HepG2 (cell line): ENCODE results near the gene QPCT. TPM values are rescaled to one million over a fixed set of nuclear protein-coding genes. Genes with fewer than 3 reads are reported as not detected.

Experiments
- ATAC-seq: fragments of 200-7000 bp; cut with Tn5 transposase; 3 replicates; pipeline ENCODE4 v1.9.1; 2020; ENCODE audit warnings: mild to moderate bottlenecking, moderate library complexity
- BruUV-seq: library from RNA; stranded (reverse); fragments of 400-500 nt; replicated peaks from 2 replicates; lab custom pipeline; 2021; lab: Mats Ljungman, UMichigan
- CTCF ChIA-PET: fragments of 300-600 bp; formaldehyde crosslinking; extraction: SDS; loops from one replicate; lab custom pipeline; 2021; ENCODE audit warnings: low total read pairs, inconsistent platforms, low intra/inter-chr PET ratio; lab: Yijun Ruan, JAX
- POLR2A ChIA-PET: fragments of 350-600 bp; sonication (Branson Sonifier 250); formaldehyde crosslinking; loops from one replicate; lab custom pipeline; 2020; ENCODE audit warnings: antibody characterized with exemption, inconsistent platforms; lab: Yijun Ruan, JAX
- DNase-seq: peaks from one replicate; pipeline ENCODE4 v3.0.0-alpha.2; 2015; ENCODE audit warnings: low spot score
- FAIRE-seq: peaks from 3 replicates; lab custom pipeline; 2011; peaks lifted over from hg19 to GRCh38; lab: Jason Lieb, UNC
- H2AFZ ChIP-seq: one replicate; pipeline ENCODE4 v1.6.1; 2011; ENCODE audit warnings: low read length, inconsistent platforms
- H3K27ac ChIP-seq: fragments of 300-600 bp; 3 replicates; pipeline ENCODE4 v1.8.0; 2011; ENCODE audit warnings: mixed run types, mild to moderate bottlenecking, mixed read lengths, low read length, inconsistent platforms; ENCODE audit not compliant: insufficient read depth; ENCODE audit errors: extremely low read length
- H3K27me3 ChIP-seq, 2 experiments: fragments of 200-600 bp in 1 of 2; 2 replicates in 1 of 2; 3 replicates in 1 of 2; pipeline versions ENCODE4 v1.6.0 to v1.8.0; 2011; ENCODE audit warnings: low read length in 2 of 2, mild to moderate bottlenecking in 2 of 2, moderate library complexity in 2 of 2, inconsistent platforms in 1 of 2; ENCODE audit not compliant: insufficient read depth in 2 of 2, control insufficient read depth in 1 of 2
- H3K36me3 ChIP-seq, 2 experiments: fragments of 200-600 bp in 1 of 2; replicated peaks in 1 of 2; 2 replicates in 1 of 2; 3 replicates in 1 of 2; pipeline versions ENCODE4 v1.5.1 to v1.8.0; 2011; ENCODE audit warnings: low read length in 2 of 2, inconsistent platforms in 1 of 2; ENCODE audit not compliant: insufficient read depth in 2 of 2, control insufficient read depth in 1 of 2
- H3K4me1 ChIP-seq: 2 replicates; pipeline ENCODE4 v1.5.1; 2012; ENCODE audit warnings: low read length, inconsistent platforms; ENCODE audit not compliant: insufficient read depth
- H3K4me2 ChIP-seq: 2 replicates; pipeline ENCODE4 v1.6.0; 2011; ENCODE audit warnings: low read depth, low read length, inconsistent platforms
- H3K4me3 ChIP-seq, 3 experiments: fragments of 200-600 bp in 1 of 3; sonication (generic), shearing (Covaris generic) in 1 of 3; replicated peaks in 1 of 3; 2 replicates each; pipeline ENCODE4 v1.5.1; 2011 to 2016; ENCODE audit warnings: low read length in 3 of 3, inconsistent platforms in 2 of 3, low read depth in 2 of 3, mild to moderate bottlenecking in 2 of 3, control low read depth in 1 of 3, mixed read lengths in 1 of 3; ENCODE audit not compliant: insufficient read depth in 1 of 3
- H3K79me2 ChIP-seq: one replicate; pipeline ENCODE4 v1.6.1; 2011; ENCODE audit warnings: low read length, inconsistent platforms; ENCODE audit not compliant: insufficient read depth
- H3K9ac ChIP-seq: 2 replicates; pipeline ENCODE4 v1.6.0; 2011; ENCODE audit warnings: mild to moderate bottlenecking, low read depth, low read length, inconsistent platforms; ENCODE audit not compliant: insufficient read depth
- H3K9me3 ChIP-seq: 2 replicates; pipeline ENCODE4 v1.5.1; 2012; ENCODE audit warnings: mild to moderate bottlenecking, low read length
- H4K20me1 ChIP-seq: 2 replicates; pipeline ENCODE4 v1.6.0; 2011; ENCODE audit warnings: inconsistent platforms, mild to moderate bottlenecking, low read length, moderate library complexity; ENCODE audit not compliant: insufficient read depth
- FOXP1 ChIP-seq, 2 experiments: fragments of 450-650 bp in 1 of 2; IDR thresholded peaks; 2 replicates each; pipeline ENCODE4 v1.6.1; 2017 to 2018; ENCODE audit warnings: antibody characterized with exemption in 1 of 2
- JUNB ChIP-seq: sonication (generic); formaldehyde crosslinking; IDR thresholded peaks from 2 replicates; pipeline ENCODE4 v1.8.0; 2022; ENCODE audit warnings: missing genetic modification reagents, mild to moderate bottlenecking, borderline replicate concordance
- KAT8 ChIP-seq: IDR thresholded peaks from 2 replicates; pipeline ENCODE4 v1.6.1; 2016; ENCODE audit warnings: missing genetic modification reagents, missing compliant biosample characterization
- ONECUT2 ChIP-seq: sonication (generic); formaldehyde crosslinking; IDR thresholded peaks from 2 replicates; pipeline ENCODE4 v1.4.0; 2020; ENCODE audit warnings: missing genetic modification reagents
- PAX8 ChIP-seq: sonication (generic); formaldehyde crosslinking; IDR thresholded peaks from 2 replicates; pipeline ENCODE4 v1.8.0; 2022; ENCODE audit warnings: mild to moderate bottlenecking, missing genetic modification reagents, borderline replicate concordance
- RAD21 ChIP-seq: fragments of 450-650 bp; formaldehyde crosslinking; IDR thresholded peaks from 2 replicates; pipeline ENCODE4 v1.5.0; 2020; ENCODE audit warnings: mild to moderate bottlenecking
- REL ChIP-seq: sonication (generic); formaldehyde crosslinking; conservative IDR thresholded peaks from 2 replicates; pipeline ENCODE4 v1.8.0; 2022; ENCODE audit warnings: mild to moderate bottlenecking, missing genetic modification reagents, moderate library complexity
- REPIN1 ChIP-seq: sonication (generic); formaldehyde crosslinking; IDR thresholded peaks from 2 replicates; pipeline ENCODE4 v1.8.0; 2022; ENCODE audit warnings: missing genetic modification reagents, low read depth, mild to moderate bottlenecking, borderline replicate concordance
- SMC3 ChIP-seq: IDR thresholded peaks from 2 replicates; pipeline ENCODE4 v1.6.1; 2011; ENCODE audit warnings: low read length, improper control_type of control experiment
- STAG1 ChIP-seq: sonication (generic); formaldehyde crosslinking; IDR thresholded peaks from 2 replicates; pipeline ENCODE4 v1.4.0; 2020; ENCODE audit warnings: missing genetic modification reagents
- ZFP1 ChIP-seq: IDR thresholded peaks from 2 replicates; pipeline ENCODE4 v1.6.1; 2016
- ZNF354B ChIP-seq: sonication (generic); formaldehyde crosslinking; IDR thresholded peaks from 2 replicates; pipeline ENCODE4 v1.8.0; 2022; ENCODE audit warnings: mild to moderate bottlenecking, missing genetic modification reagents
- ZNF543 ChIP-seq: sonication (generic); formaldehyde crosslinking; IDR thresholded peaks from 2 replicates; pipeline ENCODE4 v1.4.0; 2020; ENCODE audit warnings: mild to moderate bottlenecking, missing genetic modification reagents
- ZNF629 ChIP-seq: sonication (generic); formaldehyde crosslinking; conservative IDR thresholded peaks from 2 replicates; pipeline ENCODE4 v1.5.0; 2020; ENCODE audit warnings: missing genetic modification reagents
- ZNF790 ChIP-seq: sonication (generic); formaldehyde crosslinking; IDR thresholded peaks from 2 replicates; pipeline ENCODE4 v1.8.0; 2022; ENCODE audit warnings: missing genetic modification reagents, mild to moderate bottlenecking, borderline replicate concordance
- WGBS: methylation state at CpG from one replicate; pipeline ENCODE4 v1.1.6; 2017; ENCODE audit warnings: low lambda C conversion rate; 5-methylcytosine and 5-hydroxymethylcytosine counted together
- in situ Hi-C: cut with HindIII; loops from 2 replicates; pipeline ENCODE4 v1.10.0; 2017; ENCODE audit warnings: low pct_unique_long_range_greater_than_20kb; ENCODE audit not compliant: extremely low pct_ligation_motif_present
- intact Hi-C: fragments of 100-400 bp; cut with micrococcal nuclease; formaldehyde crosslinking; loops from one replicate; pipeline ENCODE4 v1.10.0; 2022; ENCODE audit not compliant: unreplicated experiment
- polyA plus RNA-seq, 8 experiments: library from polyadenylated mRNA; depleted of rRNA in 3 of 8; stranded (reverse) in 7 of 8; unstranded in 1 of 8; fragments of >200 nt; fragmentation: Illumina TruSeq in 4 of 8; extraction: Trizol in 4 of 8; gene quantifications; 2 replicates each; pipeline versions ENCODE4 v1.2.1 to v1.2.3, GENCODE V29; 2011 to 2016; ENCODE audit warnings: low read depth in 4 of 8, missing spikeins in 1 of 8, mixed read lengths in 1 of 8; ENCODE audit not compliant: insufficient read depth in 1 of 8
- total RNA-seq, 5 experiments: library from RNA; depleted of rRNA; stranded (reverse); fragments of >200 nt; fragmentation: Illumina TruSeq; extraction: Trizol; gene quantifications; 2 replicates each; pipeline ENCODE4 v1.2.3, GENCODE V29; 2016; ENCODE audit warnings: low read depth in 1 of 5
- TF ChIP-seq, protein P1 (sequence below): IDR thresholded peaks from 2 replicates; pipeline ENCODE4 v1.6.1; 2012; ENCODE audit warnings: inconsistent platforms
- TF ChIP-seq, protein P2 (sequence below): sonication (generic); formaldehyde crosslinking; IDR thresholded peaks from 2 replicates; pipeline ENCODE4 v1.4.0; 2020; ENCODE audit warnings: mild to moderate bottlenecking, missing genetic modification reagents
- TF ChIP-seq, protein P3 (sequence below), 2 experiments: sonication (generic) in 1 of 2; formaldehyde crosslinking in 1 of 2; IDR thresholded peaks; 2 replicates each; pipeline versions ENCODE4 v1.4.0 to v1.6.1; 2016 to 2020; ENCODE audit warnings: borderline replicate concordance in 1 of 2, low read depth in 1 of 2, mild to moderate bottlenecking in 1 of 2, missing genetic modification reagents in 1 of 2
- TF ChIP-seq, protein P4 (sequence below): sonication (generic); formaldehyde crosslinking; IDR thresholded peaks from 2 replicates; pipeline ENCODE4 v1.5.0; 2020; ENCODE audit warnings: mild to moderate bottlenecking, missing genetic modification reagents, moderate library complexity

The QPCT gene
- total and polyA plus RNA-seq, 2 of the 13 experiments (the other 11 are each of a cell fraction or from before 2014, with no cell fraction given): 0.77 to 1.2 TPM

GRCh38 chr2:37414470-37414949, 70.1 kb downstream of the QPCT start:
- no peak overlapping the region for H3K27ac ChIP-seq
- peaks cover 0 to 10% of the 10 kb centered on the region in 2 experiments; a peak in 3 of 5 replicates for H3K27me3 ChIP-seq
- H3K36me3 ChIP-seq: no peaks in the 10 kb centered on the region
- POLR2A ChIA-PET: no interaction called here
- no peak overlapping the region for H3K4me3 ChIP-seq
- no peaks in the 10 kb centered on the region for H4K20me1 ChIP-seq
- no peaks in the 10 kb centered on the region for H3K79me2 ChIP-seq
- DNase-seq: peak; percentile 39
- H3K4me2 ChIP-seq: no peak overlapping the region
- FAIRE-seq: no peak
- no peaks in the 10 kb centered on the region for H3K4me1 ChIP-seq
- peak; percentile 87 for ATAC-seq
- H3K9me3 ChIP-seq: no peaks in the 10 kb centered on the region
- no TSS peak for BruUV-seq
- H2AFZ ChIP-seq: no peak overlapping the region
- intact Hi-C loops (loop anchor here (1.0 to 2.0 kb wide), 4 partner anchors 395 to 860 kb away; no protein-coding TSS in a partner anchor), in situ Hi-C loops (no loop called here)
- CTCF ChIA-PET: interaction anchor here (0.9 to 2.5 kb wide), 4 partner anchors 122 to 859 kb away, joined by 3 to 23 read pairs (median 5); no protein-coding TSS in a partner anchor
- H3K9ac ChIP-seq: no peak overlapping the region
- WGBS: 28% methylated on average over 8 of the region's 8 CpGs
- TF ChIP-seq, protein P1, sequence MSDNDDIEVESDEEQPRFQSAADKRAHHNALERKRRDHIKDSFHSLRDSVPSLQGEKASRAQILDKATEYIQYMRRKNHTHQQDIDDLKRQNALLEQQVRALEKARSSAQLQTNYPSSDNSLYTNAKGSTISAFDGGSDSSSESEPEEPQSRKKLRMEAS: no peak
- TF ChIP-seq, protein P2, sequence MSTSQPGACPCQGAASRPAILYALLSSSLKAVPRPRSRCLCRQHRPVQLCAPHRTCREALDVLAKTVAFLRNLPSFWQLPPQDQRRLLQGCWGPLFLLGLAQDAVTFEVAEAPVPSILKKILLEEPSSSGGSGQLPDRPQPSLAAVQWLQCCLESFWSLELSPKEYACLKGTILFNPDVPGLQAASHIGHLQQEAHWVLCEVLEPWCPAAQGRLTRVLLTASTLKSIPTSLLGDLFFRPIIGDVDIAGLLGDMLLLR: no peak
- TF ChIP-seq ZFP1 (CRISPR knock-in tag): no peak
- TF ChIP-seq ONECUT2 (CRISPR knock-in tag): no peak
- peak; percentile 72 for TF ChIP-seq RAD21 (CRISPR knock-in tag)
- TF ChIP-seq ZNF543 (CRISPR knock-in tag): no peak
- TF ChIP-seq ZNF790 (CRISPR knock-in tag): no peak
- TF ChIP-seq ZNF629: no peak
- no peak for TF ChIP-seq ZNF354B (CRISPR knock-in tag)
- no peak for TF ChIP-seq REPIN1 (CRISPR knock-in tag)
- TF ChIP-seq PAX8 (CRISPR knock-in tag): no peak
- TF ChIP-seq KAT8 (CRISPR knock-in tag): no peak
- TF ChIP-seq, protein P3, sequence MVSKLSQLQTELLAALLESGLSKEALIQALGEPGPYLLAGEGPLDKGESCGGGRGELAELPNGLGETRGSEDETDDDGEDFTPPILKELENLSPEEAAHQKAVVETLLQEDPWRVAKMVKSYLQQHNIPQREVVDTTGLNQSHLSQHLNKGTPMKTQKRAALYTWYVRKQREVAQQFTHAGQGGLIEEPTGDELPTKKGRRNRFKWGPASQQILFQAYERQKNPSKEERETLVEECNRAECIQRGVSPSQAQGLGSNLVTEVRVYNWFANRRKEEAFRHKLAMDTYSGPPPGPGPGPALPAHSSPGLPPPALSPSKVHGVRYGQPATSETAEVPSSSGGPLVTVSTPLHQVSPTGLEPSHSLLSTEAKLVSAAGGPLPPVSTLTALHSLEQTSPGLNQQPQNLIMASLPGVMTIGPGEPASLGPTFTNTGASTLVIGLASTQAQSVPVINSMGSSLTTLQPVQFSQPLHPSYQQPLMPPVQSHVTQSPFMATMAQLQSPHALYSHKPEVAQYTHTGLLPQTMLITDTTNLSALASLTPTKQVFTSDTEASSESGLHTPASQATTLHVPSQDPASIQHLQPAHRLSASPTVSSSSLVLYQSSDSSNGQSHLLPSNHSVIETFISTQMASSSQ (IDR thresholded peaks at IDR 0.05; ENCODE audit: low read depth): no peak
- TF ChIP-seq, protein P3 (CRISPR knock-in tag; IDR thresholded peaks at IDR 0.05; ENCODE audit: borderline replicate concordance): no peak
- TF ChIP-seq FOXP1 (IDR thresholded peaks at IDR 0.05): no peak
- no peak for TF ChIP-seq FOXP1 (CRISPR knock-in tag; IDR thresholded peaks at IDR 0.05)
- peak; percentile 79 for TF ChIP-seq SMC3
- no peak for TF ChIP-seq JUNB (CRISPR knock-in tag)
- TF ChIP-seq, protein P4, sequence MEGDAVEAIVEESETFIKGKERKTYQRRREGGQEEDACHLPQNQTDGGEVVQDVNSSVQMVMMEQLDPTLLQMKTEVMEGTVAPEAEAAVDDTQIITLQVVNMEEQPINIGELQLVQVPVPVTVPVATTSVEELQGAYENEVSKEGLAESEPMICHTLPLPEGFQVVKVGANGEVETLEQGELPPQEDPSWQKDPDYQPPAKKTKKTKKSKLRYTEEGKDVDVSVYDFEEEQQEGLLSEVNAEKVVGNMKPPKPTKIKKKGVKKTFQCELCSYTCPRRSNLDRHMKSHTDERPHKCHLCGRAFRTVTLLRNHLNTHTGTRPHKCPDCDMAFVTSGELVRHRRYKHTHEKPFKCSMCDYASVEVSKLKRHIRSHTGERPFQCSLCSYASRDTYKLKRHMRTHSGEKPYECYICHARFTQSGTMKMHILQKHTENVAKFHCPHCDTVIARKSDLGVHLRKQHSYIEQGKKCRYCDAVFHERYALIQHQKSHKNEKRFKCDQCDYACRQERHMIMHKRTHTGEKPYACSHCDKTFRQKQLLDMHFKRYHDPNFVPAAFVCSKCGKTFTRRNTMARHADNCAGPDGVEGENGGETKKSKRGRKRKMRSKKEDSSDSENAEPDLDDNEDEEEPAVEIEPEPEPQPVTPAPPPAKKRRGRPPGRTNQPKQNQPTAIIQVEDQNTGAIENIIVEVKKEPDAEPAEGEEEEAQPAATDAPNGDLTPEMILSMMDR (CRISPR knock-in tag): peak; percentile 72
- peak; percentile 81 for TF ChIP-seq STAG1
- TF ChIP-seq REL (CRISPR knock-in tag): no peak
